Central memory CD8-positive, alpha-beta T cell (primary cell): ENCODE data around the gene LRRC72.
"Not testable (repeated sequence)": the region's sequence is repeated elsewhere in the genome, so short reads cannot be mapped to it uniquely, and the experiment has no call there.

ENCODE experiments used
- ATAC-seq: fragments of 150-1000 bp; cut with Tn5 transposase; replicated peaks from 2 replicates; pipeline ENCODE4 v1.10.0; 2022; ENCODE audit warnings: mild to moderate bottlenecking, moderate FRiP score, moderate number of reproducible peaks; ENCODE audit not compliant: poor library complexity, severe bottlenecking; ENCODE audit errors: extremely low read depth
- DNase-seq, 2 donors: peaks; one replicate each; pipeline ENCODE4 v3.0.0; 2021; ENCODE audit warnings: low spot score in 2 of 2
- H3K27ac Mint-ChIP-seq: one replicate; pipeline ENCODE4 v1.8.0; 2022; ENCODE audit warnings: low read depth, mild to moderate bottlenecking, moderate library complexity, mixed read lengths
- H3K27me3 Mint-ChIP-seq: one replicate; pipeline ENCODE4 v1.8.0; 2022; ENCODE audit warnings: mixed read lengths
- H3K36me3 Mint-ChIP-seq: one replicate; pipeline ENCODE4 v1.8.0; 2022; ENCODE audit warnings: mild to moderate bottlenecking, moderate library complexity, mixed read lengths; ENCODE audit not compliant: insufficient read depth
- H3K4me1 Mint-ChIP-seq: one replicate; pipeline ENCODE4 v1.8.0; 2022; ENCODE audit warnings: mixed read lengths
- H3K4me3 Mint-ChIP-seq: one replicate; pipeline ENCODE4 v1.8.0; 2022; ENCODE audit warnings: mild to moderate bottlenecking, moderate library complexity, mixed read lengths
- H3K9me3 Mint-ChIP-seq: one replicate; pipeline ENCODE4 v1.8.0; 2022; ENCODE audit warnings: mixed read lengths

Gene LRRC72

DNA sequence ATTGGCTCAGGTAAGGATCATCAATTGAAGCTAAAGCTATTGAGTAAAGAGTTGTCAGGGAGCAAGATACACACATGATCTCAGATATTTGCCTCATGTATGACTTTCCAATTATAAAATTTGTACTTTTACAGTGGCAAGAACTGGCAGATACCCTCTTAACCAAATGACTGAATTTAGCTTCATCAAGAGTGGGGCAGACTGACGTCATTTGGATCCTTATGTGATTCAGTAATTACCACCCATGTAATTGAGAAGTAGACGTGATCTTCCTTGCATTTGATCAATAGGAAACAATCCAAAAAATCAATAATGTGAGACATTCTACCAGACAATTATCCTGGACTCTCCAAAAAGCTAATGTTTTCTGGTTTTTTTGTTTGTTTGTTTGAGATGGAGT lies 8.9 kb downstream of the LRRC72 start:
- Mint-ChIP-seq H3K36me3 (no peaks in the 10 kb centered on the region), H3K4me3 (no peak overlapping the region), H3K4me1 (no peaks in the 10 kb centered on the region), H3K9me3 (no peaks in the 10 kb centered on the region), H3K27ac (no peak overlapping the region), H3K27me3 (no peaks in the 10 kb centered on the region)
- ATAC-seq (no peak), DNase-seq (no peak)

DNA sequence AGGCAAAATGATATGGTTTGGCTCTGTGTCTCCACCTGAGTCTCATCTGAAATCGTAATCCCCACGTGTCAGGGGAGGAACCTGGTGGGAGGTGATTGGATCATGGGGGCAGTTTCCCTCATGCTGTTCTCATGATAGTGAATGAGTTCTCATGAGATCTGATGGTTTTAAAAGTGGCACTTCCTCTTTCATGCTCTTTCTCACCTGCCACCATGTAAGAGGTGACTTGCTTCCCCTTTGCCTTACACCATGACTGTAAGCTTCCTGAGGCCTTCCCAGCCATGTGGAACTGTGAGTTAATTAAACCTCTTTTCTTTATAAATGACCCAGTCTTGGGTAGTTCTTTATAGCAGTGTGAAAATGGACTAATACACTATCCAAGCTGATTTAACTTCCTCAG lies 13.9 kb downstream of the LRRC72 start:
- H3K27me3 Mint-ChIP-seq, H3K4me3 Mint-ChIP-seq, ATAC-seq, H3K4me1 Mint-ChIP-seq, DNase-seq, H3K36me3 Mint-ChIP-seq, H3K9me3 Mint-ChIP-seq, H3K27ac Mint-ChIP-seq: not testable (repeated sequence)

- no peaks in the 10 kb centered on the region for H3K36me3 Mint-ChIP-seq
- H3K27ac Mint-ChIP-seq, result no peak overlapping the region
- no peaks in the 10 kb centered on the region for H3K27me3 Mint-ChIP-seq
- no peak for DNase-seq
- H3K4me1 Mint-ChIP-seq, result no peaks in the 10 kb centered on the region
- ATAC-seq, result no peak
- H3K9me3 Mint-ChIP-seq, result no peaks in the 10 kb centered on the region
- H3K4me3 Mint-ChIP-seq, result no peak overlapping the region
Measured at GRCh38 chr7:16542401-16542800, 15.8 kb downstream of the LRRC72 start.

DNA sequence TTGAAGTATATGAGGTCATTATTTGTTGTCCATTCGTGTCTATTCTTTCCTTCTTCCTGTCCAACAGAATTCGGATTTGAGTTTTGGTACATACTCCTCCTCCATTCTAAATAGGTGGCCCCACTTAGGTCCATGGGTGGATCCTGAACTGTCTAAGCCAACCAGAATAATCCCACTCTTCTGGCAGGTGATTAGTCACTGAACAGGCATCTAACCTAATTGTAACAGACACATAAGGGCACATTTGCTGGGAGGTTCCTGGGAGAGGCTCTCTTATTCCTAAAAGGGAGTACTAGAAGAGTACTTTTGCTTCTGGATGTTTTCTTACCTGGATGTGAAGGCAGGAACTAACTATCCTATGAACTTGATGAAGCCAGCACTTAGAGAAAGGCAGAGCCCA lies 16.8 kb downstream of the LRRC72 start:
- no peaks in the 10 kb centered on the region for H3K4me1 Mint-ChIP-seq
- H3K27ac Mint-ChIP-seq, result no peak overlapping the region
- H3K9me3 Mint-ChIP-seq, result no peaks in the 10 kb centered on the region
- H3K27me3 Mint-ChIP-seq, result no peaks in the 10 kb centered on the region
- no peak for ATAC-seq
- no peak overlapping the region for H3K4me3 Mint-ChIP-seq
- no peak for DNase-seq
- H3K36me3 Mint-ChIP-seq, result no peaks in the 10 kb centered on the region

DNA sequence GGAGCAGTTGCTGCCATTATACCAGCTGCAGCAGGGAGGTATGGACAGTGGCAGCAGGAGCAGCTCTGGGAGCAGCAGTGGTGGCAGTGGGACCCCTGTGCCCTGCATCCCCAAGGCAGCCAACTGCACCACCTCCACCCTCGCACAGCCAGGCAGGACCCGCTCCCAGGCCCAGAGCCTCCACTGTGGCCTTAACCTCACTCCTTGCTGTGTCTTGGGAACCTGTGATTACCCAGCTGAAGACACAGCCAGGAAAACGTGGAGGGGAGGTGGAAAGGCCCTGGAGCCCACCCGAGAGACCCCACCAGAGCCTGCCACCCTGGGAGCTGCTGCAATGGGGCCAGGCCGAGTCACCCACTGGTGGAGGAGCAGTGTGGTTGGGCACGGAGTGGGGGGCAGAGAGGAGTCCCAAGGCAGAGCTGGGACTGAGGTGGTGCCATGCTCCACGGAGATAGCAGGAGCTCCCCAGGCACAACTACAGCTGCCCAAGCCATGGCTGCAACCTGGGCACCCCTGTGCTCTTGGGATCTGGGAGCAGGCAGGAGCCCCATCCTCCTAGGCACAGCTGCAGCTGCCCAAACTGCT lies 20.4 kb downstream of the LRRC72 start:
- peaks cover 11% of the 10 kb centered on the region for H3K27me3 Mint-ChIP-seq
- no peaks in the 10 kb centered on the region for H3K4me1 Mint-ChIP-seq
- H3K27ac Mint-ChIP-seq, result no peak overlapping the region
- no peaks in the 10 kb centered on the region for H3K36me3 Mint-ChIP-seq
- no peaks in the 10 kb centered on the region for H3K9me3 Mint-ChIP-seq
- DNase-seq (no peak), ATAC-seq (no peak)
- no peak overlapping the region for H3K4me3 Mint-ChIP-seq

- ATAC-seq (no peak), DNase-seq (no peak)
- H3K27me3 Mint-ChIP-seq, result peaks cover 11% of the 10 kb centered on the region
- no peaks in the 10 kb centered on the region for H3K36me3 Mint-ChIP-seq
- no peaks in the 10 kb centered on the region for H3K4me1 Mint-ChIP-seq
- no peak overlapping the region for H3K4me3 Mint-ChIP-seq
- no peaks in the 10 kb centered on the region for H3K9me3 Mint-ChIP-seq
- no peak overlapping the region for H3K27ac Mint-ChIP-seq
Measured at GRCh38 chr7:16548428-16548827, 21.8 kb downstream of the LRRC72 start.

DNA sequence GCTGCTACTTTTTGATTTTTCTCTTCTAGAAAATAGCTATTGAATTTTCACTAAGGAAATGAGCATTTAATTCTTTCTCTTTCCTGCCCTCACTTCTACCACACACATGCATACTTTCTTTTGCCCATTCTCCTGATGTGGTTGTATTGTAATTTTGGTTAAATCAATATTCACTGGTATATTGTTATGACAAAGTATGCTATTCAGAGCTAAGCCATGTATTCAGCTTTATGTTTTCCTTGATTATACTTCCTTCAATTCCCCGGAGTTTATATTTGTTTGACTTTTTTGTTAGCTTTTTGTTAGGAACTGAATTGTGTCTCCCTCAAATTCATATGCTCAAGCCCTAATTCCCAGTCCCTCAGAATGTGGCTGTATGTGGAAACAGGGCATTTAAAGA lies 24.0 kb downstream of the LRRC72 start:
- no peaks in the 10 kb centered on the region for H3K36me3 Mint-ChIP-seq
- DNase-seq, result no peak
- H3K9me3 Mint-ChIP-seq, result no peaks in the 10 kb centered on the region
- H3K4me3 Mint-ChIP-seq, result no peak overlapping the region
- no peak overlapping the region for H3K27ac Mint-ChIP-seq
- H3K27me3 Mint-ChIP-seq, result peaks cover 23% of the 10 kb centered on the region
- no peaks in the 10 kb centered on the region for H3K4me1 Mint-ChIP-seq
- no peak for ATAC-seq

DNA sequence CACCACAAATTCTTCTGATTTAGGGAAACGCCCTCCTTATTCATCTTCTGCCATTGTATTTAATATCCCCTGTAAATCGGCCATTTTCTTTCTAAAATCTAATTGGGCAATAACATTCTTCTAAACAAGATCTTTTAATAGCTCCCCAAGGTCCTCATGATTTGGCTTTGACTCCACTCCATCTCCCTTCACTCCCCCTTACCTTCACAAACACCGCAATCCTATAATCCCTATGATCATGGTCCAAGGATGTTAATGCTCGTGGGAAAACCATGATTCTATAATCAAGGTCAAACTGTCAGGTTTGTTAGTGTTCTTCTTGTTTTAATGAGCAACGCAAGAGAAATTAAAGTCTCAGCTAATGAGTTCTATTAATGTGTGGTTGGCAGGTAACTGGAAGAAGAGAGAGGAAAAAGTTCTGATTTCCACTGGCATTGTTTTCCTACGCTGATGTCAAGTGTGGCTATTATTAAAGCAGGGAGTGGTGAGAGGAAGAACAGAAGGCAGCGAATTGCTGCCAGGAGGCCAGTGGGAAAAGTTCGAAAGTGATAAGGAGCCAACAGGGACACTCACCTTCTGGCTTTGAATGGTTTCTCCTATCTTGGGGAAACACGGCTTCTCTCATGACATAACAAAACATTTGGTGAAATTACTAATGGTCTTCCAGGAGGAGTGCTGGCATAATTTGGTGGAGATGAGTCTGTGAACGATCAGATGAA lies 28.1 kb downstream of the LRRC72 start:
- ATAC-seq (no peak), DNase-seq (no peak)
- Mint-ChIP-seq H3K4me1 (no peaks in the 10 kb centered on the region), H3K27me3 (peaks cover 23% of the 10 kb centered on the region), H3K9me3 (no peaks in the 10 kb centered on the region), H3K36me3 (no peaks in the 10 kb centered on the region), H3K27ac (no peak overlapping the region), H3K4me3 (no peak overlapping the region)

DNA sequence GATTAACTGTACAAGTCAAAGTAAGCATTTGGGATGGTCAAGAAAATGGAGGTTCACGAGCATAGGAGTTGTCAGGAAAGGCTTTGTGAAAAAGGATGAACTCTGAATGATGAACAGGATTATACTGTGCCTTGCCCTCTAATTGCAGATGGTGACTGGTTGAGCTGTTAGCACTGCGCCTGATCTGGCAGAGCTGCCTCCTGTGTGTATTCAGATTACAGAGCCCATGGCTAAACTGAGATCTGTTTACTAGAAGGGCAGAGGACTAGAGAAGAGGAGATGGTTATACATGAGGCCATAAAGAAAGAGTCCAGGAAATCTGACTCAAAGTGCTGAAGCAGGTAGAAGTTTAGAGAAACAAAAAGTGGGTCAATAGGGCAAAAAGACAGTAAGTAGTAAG lies 29.7 kb downstream of the LRRC72 start:
- H3K4me3 Mint-ChIP-seq, result no peak overlapping the region
- no peaks in the 10 kb centered on the region for H3K36me3 Mint-ChIP-seq
- H3K27me3 Mint-ChIP-seq, result peaks cover 13% of the 10 kb centered on the region
- DNase-seq, result no peak
- ATAC-seq, result no peak
- no peaks in the 10 kb centered on the region for H3K4me1 Mint-ChIP-seq
- H3K9me3 Mint-ChIP-seq, result no peaks in the 10 kb centered on the region
- no peak overlapping the region for H3K27ac Mint-ChIP-seq

- H3K4me1 Mint-ChIP-seq, result no peaks in the 10 kb centered on the region
- H3K4me3 Mint-ChIP-seq, result no peak overlapping the region
- peaks cover 13% of the 10 kb centered on the region for H3K27me3 Mint-ChIP-seq
- no peak for DNase-seq
- no peaks in the 10 kb centered on the region for H3K36me3 Mint-ChIP-seq
- H3K9me3 Mint-ChIP-seq, result no peaks in the 10 kb centered on the region
- no peak for ATAC-seq
- H3K27ac Mint-ChIP-seq, result no peak overlapping the region
Measured at GRCh38 chr7:16558761-16559302, 32.2 kb downstream of the LRRC72 start.

GRCh38 chr7:16559497-16560179 lies 33.0 kb downstream of the LRRC72 start:
- ATAC-seq, result no peak

DNA sequence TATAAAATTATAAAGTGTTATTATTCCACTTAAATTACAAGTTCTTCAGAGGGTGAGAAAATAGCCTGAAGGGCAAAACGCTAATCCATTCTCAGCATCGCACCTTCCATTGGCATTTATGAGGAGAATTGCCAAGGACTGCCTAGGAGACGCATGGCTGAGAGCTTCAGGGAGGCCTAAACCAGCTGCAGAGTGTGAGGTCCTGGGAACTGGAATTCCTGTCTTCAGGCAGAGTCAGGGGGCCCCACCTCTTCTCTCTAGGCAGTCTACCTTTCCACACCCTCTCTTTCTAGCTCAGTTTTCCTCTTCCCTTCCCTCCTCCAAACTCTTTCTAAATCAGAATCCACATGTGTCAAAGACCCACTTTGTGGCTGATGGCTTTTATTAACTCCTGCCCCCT lies 35.3 kb downstream of the LRRC72 start:
- H3K27me3 Mint-ChIP-seq, result no peaks in the 10 kb centered on the region
- no peaks in the 10 kb centered on the region for H3K9me3 Mint-ChIP-seq
- H3K27ac Mint-ChIP-seq, result no peak overlapping the region
- DNase-seq (no peak), ATAC-seq (no peak)
- no peak overlapping the region for H3K4me3 Mint-ChIP-seq
- no peaks in the 10 kb centered on the region for H3K36me3 Mint-ChIP-seq
- peaks cover 6% of the 10 kb centered on the region for H3K4me1 Mint-ChIP-seq

More at GRCh38 chr7:16559497-16560179, 33.0 kb downstream of the LRRC72 start:
- H3K36me3 Mint-ChIP-seq, result no peaks in the 10 kb centered on the region
- H3K27ac Mint-ChIP-seq, result no peak overlapping the region
- no peak for DNase-seq
- peaks cover 3% of the 10 kb centered on the region for H3K4me1 Mint-ChIP-seq
- peaks cover 4% of the 10 kb centered on the region for H3K27me3 Mint-ChIP-seq
- H3K4me3 Mint-ChIP-seq, result no peak overlapping the region
- no peaks in the 10 kb centered on the region for H3K9me3 Mint-ChIP-seq
